ENCODE results near the gene GPC6.
"Not testable (repeated sequence)": the region's sequence is repeated elsewhere in the genome, so short reads cannot be mapped to it uniquely, and the experiment has no call there.

The GPC6 gene

DNA sequence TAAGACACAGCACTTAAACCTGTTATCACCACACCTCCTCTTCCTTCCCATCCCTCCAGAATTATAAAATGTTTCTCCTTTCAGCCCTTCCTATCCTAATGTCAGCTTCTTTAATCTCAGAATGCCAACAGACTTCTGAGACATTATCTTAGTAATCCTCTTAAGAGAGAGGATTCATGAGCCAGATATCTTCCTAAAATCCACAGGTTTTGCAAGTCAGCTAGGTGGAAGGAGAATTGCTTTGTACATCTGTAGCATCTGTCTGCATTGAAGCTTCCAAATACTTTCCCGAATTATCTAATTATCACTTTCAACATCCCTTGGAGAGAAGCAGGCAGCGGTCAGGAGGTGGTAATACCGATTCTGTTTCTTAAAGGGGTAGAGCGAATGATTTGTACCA is 1073.8 kb downstream of the GPC6 start:
- Histone ChIP-seq H2BK5ac (ENCODE audit: low read depth, low read length, poor library complexity) (no peak overlapping the region), H2AK5ac (ENCODE audit: low read length) (no peak overlapping the region)
- no CpG with 5 or more reads among the region's 4 CpGs for WGBS (ENCODE audit: extremely low coverage, insufficient coverage, insufficient read length)

GRCh38 chr13:94301487-94301886 is 1074.9 kb downstream of the GPC6 start:
- Histone ChIP-seq H3K27ac (ENCODE audit: low read depth, low read length) (no peak overlapping the region), H3K14ac (ENCODE audit: low read length) (no peak overlapping the region)
- no CpG with 5 or more reads among the region's 1 CpG for WGBS (ENCODE audit: extremely low coverage, insufficient coverage, insufficient read length)

More for the DNA sequence above, 1073.8 kb downstream of the GPC6 start:
- H3K9ac ChIP-seq (ENCODE audit: low read length) = no peak overlapping the region
- H3K9me3 ChIP-seq (ENCODE audit: insufficient read depth, low read depth, low read length) = no peaks in the 10 kb centered on the region
- no peak for DNase-seq
- H3K27ac ChIP-seq (ENCODE audit: low read depth, low read length) = no peak overlapping the region
- H3K14ac ChIP-seq (ENCODE audit: low read length) = no peak overlapping the region
- peaks cover 8 to 11% of the 10 kb centered on the region in 2 experiments for H3K4me1 ChIP-seq (ENCODE audit: control insufficient read depth in 1 of 2, insufficient read depth in 2 of 2, low read length in 2 of 2)
- H3K23ac ChIP-seq (ENCODE audit: low read length) = no peak overlapping the region
- H3K4me3 ChIP-seq (ENCODE audit: low read depth, low read length) = no peak overlapping the region
- no peak overlapping the region for H4K8ac ChIP-seq (ENCODE audit: low read depth, low read length)
- H4K91ac ChIP-seq (ENCODE audit: low read depth, low read length) = no peak overlapping the region
- no peak overlapping the region for H4K12ac ChIP-seq (ENCODE audit: low read depth, low read length)
- no peaks in the 10 kb centered on the region for H3K36me3 ChIP-seq (ENCODE audit: control insufficient read depth in 1 of 2, insufficient read depth in 2 of 2, low read length in 2 of 2)
- H3K79me1 ChIP-seq (ENCODE audit: low read length) = peaks cover 13% of the 10 kb centered on the region
- H3K27me3 ChIP-seq (ENCODE audit: insufficient read depth, low read length) = no peaks in the 10 kb centered on the region
- H2BK12ac ChIP-seq (ENCODE audit: low read length) = no peak overlapping the region
- H2AFZ ChIP-seq (ENCODE audit: insufficient read depth, low read length, poor library complexity) = no peak overlapping the region
- H3K79me2 ChIP-seq (ENCODE audit: control insufficient read depth, insufficient read depth, low read length, poor library complexity) = no peaks in the 10 kb centered on the region
- no peak overlapping the region for H2BK120ac ChIP-seq (ENCODE audit: insufficient read depth, low read length, poor library complexity)
- H3K18ac ChIP-seq (ENCODE audit: low read length) = no peak overlapping the region
- H3K4ac ChIP-seq (ENCODE audit: low read depth, low read length) = no peak overlapping the region
- H3K4me2 ChIP-seq (ENCODE audit: low read length) = no peak overlapping the region

GRCh38 chr13:94302847-94303565 is 1076.4 kb downstream of the GPC6 start:
- Histone ChIP-seq H2BK120ac (ENCODE audit: insufficient read depth, low read length, poor library complexity) (peak overlapping the region; percentile 91), H2AFZ (ENCODE audit: insufficient read depth, low read length, poor library complexity) (peak overlapping the region; percentile 37), H3K4ac (ENCODE audit: low read depth, low read length) (peak overlapping the region; percentile 15), H4K91ac (ENCODE audit: low read depth, low read length) (peak overlapping the region; percentile 89), H3K18ac (ENCODE audit: low read length) (peak overlapping the region; percentile 55), H3K79me1 (ENCODE audit: low read length) (peaks cover 15% of the 10 kb centered on the region), H2BK5ac (ENCODE audit: low read depth, low read length, poor library complexity) (peak overlapping the region; percentile 61), H2AK5ac (ENCODE audit: low read length) (peak overlapping the region; percentile 16), H3K4me1 (ENCODE audit: control insufficient read depth in 1 of 2, insufficient read depth in 2 of 2, low read length in 2 of 2) (peaks cover 8 to 11% of the 10 kb centered on the region in 2 experiments), H2BK12ac (ENCODE audit: low read length) (peak overlapping the region; percentile 64), H3K27ac (ENCODE audit: low read depth, low read length) (peak overlapping the region; percentile 54), H3K14ac (ENCODE audit: low read length) (peak overlapping the region; percentile 62), H4K8ac (ENCODE audit: low read depth, low read length) (peak overlapping the region; percentile 46)
- H3K79me2 ChIP-seq (ENCODE audit: control insufficient read depth, insufficient read depth, low read length, poor library complexity); H3K9me3 ChIP-seq (ENCODE audit: insufficient read depth, low read depth, low read length); H3K36me3 ChIP-seq (ENCODE audit: control insufficient read depth in 1 of 2, insufficient read depth in 2 of 2, low read length in 2 of 2); H3K9ac ChIP-seq (ENCODE audit: low read length); H3K4me3 ChIP-seq (ENCODE audit: low read depth, low read length); H3K23ac ChIP-seq (ENCODE audit: low read length); DNase-seq; H3K27me3 ChIP-seq (ENCODE audit: insufficient read depth, low read length); H3K4me2 ChIP-seq (ENCODE audit: low read length); H4K12ac ChIP-seq (ENCODE audit: low read depth, low read length): not testable (repeated sequence)
- WGBS (ENCODE audit: extremely low coverage, insufficient coverage, insufficient read length) = no CpG with 5 or more reads among the region's 20 CpGs

More at GRCh38 chr13:94301487-94301886, 1074.9 kb downstream of the GPC6 start:
- Histone ChIP-seq H2BK120ac (ENCODE audit: insufficient read depth, low read length, poor library complexity) (no peak overlapping the region), H3K4me1 (ENCODE audit: control insufficient read depth in 1 of 2, insufficient read depth in 2 of 2, low read length in 2 of 2) (peaks cover 8 to 11% of the 10 kb centered on the region in 2 experiments), H3K4ac (ENCODE audit: low read depth, low read length) (no peak overlapping the region), H2AK5ac (ENCODE audit: low read length) (no peak overlapping the region), H3K9ac (ENCODE audit: low read length) (no peak overlapping the region), H3K4me2 (ENCODE audit: low read length) (no peak overlapping the region), H3K79me1 (ENCODE audit: low read length) (peaks cover 15% of the 10 kb centered on the region), H3K18ac (ENCODE audit: low read length) (no peak overlapping the region), H3K27me3 (ENCODE audit: insufficient read depth, low read length) (no peaks in the 10 kb centered on the region), H3K4me3 (ENCODE audit: low read depth, low read length) (no peak overlapping the region), H2AFZ (ENCODE audit: insufficient read depth, low read length, poor library complexity) (no peak overlapping the region), H4K8ac (ENCODE audit: low read depth, low read length) (no peak overlapping the region), H3K79me2 (ENCODE audit: control insufficient read depth, insufficient read depth, low read length, poor library complexity) (no peaks in the 10 kb centered on the region), H4K91ac (ENCODE audit: low read depth, low read length) (no peak overlapping the region), H3K36me3 (ENCODE audit: control insufficient read depth in 1 of 2, insufficient read depth in 2 of 2, low read length in 2 of 2) (no peaks in the 10 kb centered on the region), H4K12ac (ENCODE audit: low read depth, low read length) (no peak overlapping the region), H2BK12ac (ENCODE audit: low read length) (no peak overlapping the region), H3K23ac (ENCODE audit: low read length) (no peak overlapping the region), H3K9me3 (ENCODE audit: insufficient read depth, low read depth, low read length) (no peaks in the 10 kb centered on the region), H2BK5ac (ENCODE audit: low read depth, low read length, poor library complexity) (no peak overlapping the region)
- DNase-seq = no peak

DNA sequence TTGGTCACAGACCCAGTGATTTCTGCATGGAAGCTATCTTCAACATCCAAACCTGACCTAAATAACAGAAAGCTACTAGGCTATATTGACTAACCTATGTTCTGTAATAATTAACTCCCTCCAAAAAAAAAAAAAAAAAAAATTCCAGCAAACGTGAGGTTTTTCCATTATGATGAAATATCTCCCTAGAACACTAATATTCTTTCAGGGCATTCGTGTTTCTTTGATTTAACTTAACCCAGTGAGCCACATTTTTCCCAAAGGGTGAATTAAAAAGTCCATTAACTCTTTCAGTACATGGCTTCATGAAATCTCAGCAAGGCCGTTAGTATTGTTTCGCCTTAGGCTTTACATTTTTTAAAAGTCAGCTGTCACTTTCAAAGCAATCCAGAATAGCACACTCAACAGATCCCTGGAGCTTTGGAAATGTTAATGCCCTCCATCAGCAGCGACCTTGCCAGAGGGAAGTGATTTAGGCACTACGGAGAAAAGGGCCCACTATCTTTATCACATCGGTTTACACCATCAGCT is 1077.1 kb downstream of the GPC6 start:
- Histone ChIP-seq H3K9ac (ENCODE audit: low read length) (no peak overlapping the region), H3K4me2 (ENCODE audit: low read length) (peak overlapping the region; percentile 43), H2BK12ac (ENCODE audit: low read length) (no peak overlapping the region), H4K91ac (ENCODE audit: low read depth, low read length) (no peak overlapping the region), H2AK5ac (ENCODE audit: low read length) (no peak overlapping the region), H3K23ac (ENCODE audit: low read length) (no peak overlapping the region), H3K14ac (ENCODE audit: low read length) (no peak overlapping the region), H3K27ac (ENCODE audit: low read depth, low read length) (peak overlapping the region; percentile 82), H3K18ac (ENCODE audit: low read length) (no peak overlapping the region), H4K12ac (ENCODE audit: low read depth, low read length) (no peak overlapping the region), H2BK5ac (ENCODE audit: low read depth, low read length, poor library complexity) (no peak overlapping the region), H3K4me1 (ENCODE audit: control insufficient read depth in 1 of 2, insufficient read depth in 2 of 2, low read length in 2 of 2) (peaks cover 8 to 11% of the 10 kb centered on the region in 2 experiments), H3K4ac (ENCODE audit: low read depth, low read length) (no peak overlapping the region), H3K27me3 (ENCODE audit: insufficient read depth, low read length) (no peaks in the 10 kb centered on the region), H3K36me3 (ENCODE audit: control insufficient read depth in 1 of 2, insufficient read depth in 2 of 2, low read length in 2 of 2) (no peaks in the 10 kb centered on the region), H2BK120ac (ENCODE audit: insufficient read depth, low read length, poor library complexity) (no peak overlapping the region), H3K79me1 (ENCODE audit: low read length) (peaks cover 17% of the 10 kb centered on the region), H4K8ac (ENCODE audit: low read depth, low read length) (no peak overlapping the region), H3K9me3 (ENCODE audit: insufficient read depth, low read depth, low read length) (no peaks in the 10 kb centered on the region), H3K79me2 (ENCODE audit: control insufficient read depth, insufficient read depth, low read length, poor library complexity) (no peaks in the 10 kb centered on the region), H2AFZ (ENCODE audit: insufficient read depth, low read length, poor library complexity) (no peak overlapping the region), H3K4me3 (ENCODE audit: low read depth, low read length) (no peak overlapping the region)
- DNase-seq = no peak
- WGBS (ENCODE audit: extremely low coverage, insufficient coverage, insufficient read length) = no CpG with 5 or more reads among the region's 7 CpGs
